HCT116 (cell line): ENCODE results near the gene OR4D2.

Source experiments
- EZH2 ChIP-seq: fragments of 200-600 bp; sonication (generic); IDR thresholded peaks from 2 replicates; pipeline ENCODE4 v1.6.1; 2017; ENCODE audit warnings: antibody characterized with exemption, mixed run types
- EZH2phosphoT487 ChIP-seq: fragments of 200-600 bp; IDR thresholded peaks from 2 replicates; pipeline ENCODE4 v1.6.1; 2018; ENCODE audit warnings: antibody characterized with exemption, borderline replicate concordance
- POLR2A ChIP-seq: IDR thresholded peaks from 2 replicates; pipeline ENCODE4 v1.7.0; 2011; ENCODE audit warnings: borderline replicate concordance; ENCODE audit not compliant: insufficient read depth, insufficient read length; ENCODE audit errors: extremely low read depth
- POLR2AphosphoS5 ChIP-seq: IDR thresholded peaks from 2 replicates; pipeline ENCODE4 v1.6.1; 2011; ENCODE audit warnings: mild to moderate bottlenecking, low read depth, low read length, moderate library complexity
- TF ChIP-seq, protein P1 (sequence below), 3 experiments: fragments of 200-600 bp in 1 of 3; sonication (generic) in 1 of 3; IDR thresholded peaks in 2 of 3; conservative IDR thresholded peaks in 1 of 3; 2 replicates each; pipeline ENCODE4 v1.5.1; 2012 to 2017; ENCODE audit warnings: low read depth in 2 of 3, low read length in 2 of 3, antibody characterized with exemption in 1 of 3, borderline replicate concordance in 1 of 3, control low read depth in 1 of 3, mild to moderate bottlenecking in 1 of 3, mixed read lengths in 1 of 3, mixed run types in 1 of 3, moderate library complexity in 1 of 3; ENCODE audit not compliant: insufficient read depth in 1 of 3

DNA sequence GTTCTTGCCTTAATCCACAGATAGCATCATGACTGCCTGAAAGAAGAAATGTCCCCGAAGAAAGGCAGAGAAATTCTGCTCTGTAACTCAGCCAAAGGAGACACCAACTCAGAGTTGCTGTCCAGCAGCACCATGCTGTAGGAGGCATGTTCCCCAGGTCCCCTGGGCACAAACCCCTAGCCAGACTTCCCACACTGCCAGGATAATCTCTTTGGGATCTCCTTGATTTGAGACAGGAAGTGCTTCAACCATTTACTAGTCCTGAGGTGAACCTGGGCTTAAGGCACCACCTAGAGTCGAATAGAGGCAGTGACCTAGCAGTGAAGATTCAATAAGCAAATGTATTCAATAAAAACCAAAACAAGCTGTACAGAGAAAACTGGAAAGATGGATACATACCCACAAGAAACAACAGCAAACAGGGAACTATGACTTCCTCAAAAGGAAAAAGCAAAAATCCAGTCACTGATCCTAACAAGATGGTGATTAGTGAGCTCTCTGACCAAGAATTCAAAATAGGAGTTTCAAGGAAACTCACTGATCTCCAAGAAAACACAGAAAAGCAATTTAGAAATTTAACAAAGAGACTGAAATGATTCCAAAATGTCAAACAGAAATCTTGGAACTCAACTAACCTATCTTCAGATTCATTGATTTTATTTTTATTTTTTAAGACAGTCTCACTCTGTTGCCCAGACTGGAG lies 5.7 kb downstream of the OR4D2 start:
- TF ChIP-seq, protein P1, sequence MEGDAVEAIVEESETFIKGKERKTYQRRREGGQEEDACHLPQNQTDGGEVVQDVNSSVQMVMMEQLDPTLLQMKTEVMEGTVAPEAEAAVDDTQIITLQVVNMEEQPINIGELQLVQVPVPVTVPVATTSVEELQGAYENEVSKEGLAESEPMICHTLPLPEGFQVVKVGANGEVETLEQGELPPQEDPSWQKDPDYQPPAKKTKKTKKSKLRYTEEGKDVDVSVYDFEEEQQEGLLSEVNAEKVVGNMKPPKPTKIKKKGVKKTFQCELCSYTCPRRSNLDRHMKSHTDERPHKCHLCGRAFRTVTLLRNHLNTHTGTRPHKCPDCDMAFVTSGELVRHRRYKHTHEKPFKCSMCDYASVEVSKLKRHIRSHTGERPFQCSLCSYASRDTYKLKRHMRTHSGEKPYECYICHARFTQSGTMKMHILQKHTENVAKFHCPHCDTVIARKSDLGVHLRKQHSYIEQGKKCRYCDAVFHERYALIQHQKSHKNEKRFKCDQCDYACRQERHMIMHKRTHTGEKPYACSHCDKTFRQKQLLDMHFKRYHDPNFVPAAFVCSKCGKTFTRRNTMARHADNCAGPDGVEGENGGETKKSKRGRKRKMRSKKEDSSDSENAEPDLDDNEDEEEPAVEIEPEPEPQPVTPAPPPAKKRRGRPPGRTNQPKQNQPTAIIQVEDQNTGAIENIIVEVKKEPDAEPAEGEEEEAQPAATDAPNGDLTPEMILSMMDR (IDR thresholded peaks at IDR 0.05 in 2 of 3, conservative IDR thresholded peaks at IDR 0.05 in 1 of 3; ENCODE audit: borderline replicate concordance in 1 of 3, insufficient read depth in 1 of 3, low read depth in 2 of 3, low read length in 2 of 3), result peak; percentile 85 to 94 (median 92)
- TF ChIP-seq EZH2phosphoT487 (no peak), POLR2A (no peak), EZH2 (no peak), POLR2AphosphoS5 (no peak)
